Lower leg skin (tissue), 3 donors: ENCODE measurements around the gene NLGN4X.

ENCODE experiments used
- POLR2A ChIP-seq, 2 donors: fragments of 450-650 bp; IDR thresholded peaks; one replicate each; pipeline ENCODE4 v1.6.1; 2016 to 2017; ENCODE audit warnings: antibody characterized with exemption in 2 of 2, mild to moderate bottlenecking in 1 of 2, moderate library complexity in 1 of 2
- TF ChIP-seq, protein P1 (sequence below), 3 donors: fragments of 450-650 bp; IDR thresholded peaks; one replicate each; pipeline ENCODE4 v1.5.1; 2016; ENCODE audit warnings: antibody characterized with exemption in 3 of 3, mild to moderate bottlenecking in 3 of 3, moderate library complexity in 2 of 3

DNA sequence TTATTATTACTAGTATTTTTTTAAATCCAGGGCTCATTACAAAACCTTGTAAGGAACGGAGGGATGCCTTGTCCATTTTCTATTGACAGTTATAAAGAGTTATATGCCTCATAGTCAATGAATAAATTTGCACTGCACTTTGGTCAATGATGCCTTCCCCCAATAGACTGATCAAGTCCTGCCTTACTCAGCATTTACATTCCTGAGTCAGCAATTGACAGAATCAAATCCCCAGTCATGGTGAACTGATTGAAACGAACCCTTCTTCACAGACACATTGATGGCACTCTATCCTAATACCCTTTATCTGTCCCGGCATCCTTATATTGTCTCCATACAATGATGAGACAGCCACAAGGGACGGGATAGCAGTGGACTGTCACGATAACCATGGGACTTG lies 213.2 kb downstream of the NLGN4X start:
- TF ChIP-seq, protein P1, sequence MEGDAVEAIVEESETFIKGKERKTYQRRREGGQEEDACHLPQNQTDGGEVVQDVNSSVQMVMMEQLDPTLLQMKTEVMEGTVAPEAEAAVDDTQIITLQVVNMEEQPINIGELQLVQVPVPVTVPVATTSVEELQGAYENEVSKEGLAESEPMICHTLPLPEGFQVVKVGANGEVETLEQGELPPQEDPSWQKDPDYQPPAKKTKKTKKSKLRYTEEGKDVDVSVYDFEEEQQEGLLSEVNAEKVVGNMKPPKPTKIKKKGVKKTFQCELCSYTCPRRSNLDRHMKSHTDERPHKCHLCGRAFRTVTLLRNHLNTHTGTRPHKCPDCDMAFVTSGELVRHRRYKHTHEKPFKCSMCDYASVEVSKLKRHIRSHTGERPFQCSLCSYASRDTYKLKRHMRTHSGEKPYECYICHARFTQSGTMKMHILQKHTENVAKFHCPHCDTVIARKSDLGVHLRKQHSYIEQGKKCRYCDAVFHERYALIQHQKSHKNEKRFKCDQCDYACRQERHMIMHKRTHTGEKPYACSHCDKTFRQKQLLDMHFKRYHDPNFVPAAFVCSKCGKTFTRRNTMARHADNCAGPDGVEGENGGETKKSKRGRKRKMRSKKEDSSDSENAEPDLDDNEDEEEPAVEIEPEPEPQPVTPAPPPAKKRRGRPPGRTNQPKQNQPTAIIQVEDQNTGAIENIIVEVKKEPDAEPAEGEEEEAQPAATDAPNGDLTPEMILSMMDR (IDR thresholded peaks at IDR 0.05) = no peak
- TF ChIP-seq POLR2A (IDR thresholded peaks at IDR 0.05) = no peak
